IMR-90 (cell line): ENCODE data around the gene TMEM117. TPM values are rescaled to one million over a fixed set of nuclear protein-coding genes. Genes with fewer than 3 reads are reported as not detected.

Experiments used
- ATAC-seq: fragments of 200-7000 bp; cut with Tn5 transposase; 2 replicates; pipeline ENCODE4 v1.9.1; 2020; ENCODE audit warnings: low read depth, mild to moderate bottlenecking, moderate library complexity
- BruUV-seq: library from RNA; stranded (reverse); fragments of 400-500 nt; replicated peaks from 2 replicates; lab custom pipeline; 2021; lab: Mats Ljungman, UMichigan
- CTCF ChIA-PET: fragments of 300-600 bp; formaldehyde crosslinking; extraction: SDS; loops from one replicate; lab custom pipeline; 2021; ENCODE audit warnings: antibody characterized with exemption; lab: Yijun Ruan, JAX
- POLR2A ChIA-PET: fragments of 300-600 bp; sonication (Branson Sonifier 250); formaldehyde crosslinking; loops from one replicate; lab custom pipeline; 2022; ENCODE audit warnings: antibody characterized with exemption; ENCODE audit not compliant: unreplicated experiment; lab: Charles Lee
- DNase-seq: peaks from one replicate; pipeline ENCODE4 v3.0.0; 2013
- H2AFZ ChIP-seq: replicated peaks from 2 replicates; pipeline ENCODE3; 2013; ENCODE audit warnings: low read length, mild to moderate bottlenecking; ENCODE audit not compliant: poor library complexity
- H2AK5ac ChIP-seq: 2 replicates; pipeline ENCODE4 v1.6.1; 2013; ENCODE audit warnings: low read depth, low read length, inconsistent platforms
- H2AK9ac ChIP-seq: replicated peaks from 2 replicates; pipeline ENCODE3; 2013; ENCODE audit warnings: mild to moderate bottlenecking, low read depth, low read length, moderate library complexity; ENCODE audit not compliant: poor library complexity
- H2BK120ac ChIP-seq: 2 replicates; pipeline ENCODE4 v1.6.1; 2013; ENCODE audit warnings: low read depth, low read length, inconsistent platforms
- H2BK15ac ChIP-seq: 3 replicates; pipeline ENCODE4 v1.6.1; 2013; ENCODE audit warnings: low read depth, low read length, inconsistent platforms
- H2BK20ac ChIP-seq: 2 replicates; pipeline ENCODE4 v1.6.1; 2013; ENCODE audit warnings: low read depth, mild to moderate bottlenecking, inconsistent platforms, low read length, moderate library complexity
- H2BK5ac ChIP-seq: 2 replicates; pipeline ENCODE4 v1.6.1; 2013; ENCODE audit warnings: mild to moderate bottlenecking, low read depth, low read length, inconsistent platforms; ENCODE audit not compliant: poor library complexity, severe bottlenecking
- H3K14ac ChIP-seq: replicated peaks from 2 replicates; pipeline ENCODE4 v1.6.1; 2013; ENCODE audit warnings: low read depth, low read length, inconsistent platforms
- H3K18ac ChIP-seq: 2 replicates; pipeline ENCODE4 v1.6.1; 2013; ENCODE audit warnings: low read depth, low read length, control low read depth
- H3K23ac ChIP-seq: 2 replicates; pipeline ENCODE4 v1.6.1; 2013; ENCODE audit warnings: low read depth, low read length, inconsistent platforms
- H3K27ac ChIP-seq: 2 replicates; pipeline ENCODE4 v1.5.1; 2013; ENCODE audit warnings: mild to moderate bottlenecking, control low read depth, low read length; ENCODE audit not compliant: insufficient read depth
- H3K27me3 ChIP-seq: 2 replicates; pipeline ENCODE4 v1.6.1; 2013; ENCODE audit warnings: low read length; ENCODE audit not compliant: control insufficient read depth, insufficient read depth
- H3K36me3 ChIP-seq: 2 replicates; pipeline ENCODE4 v1.6.1; 2013; ENCODE audit warnings: low read length, mixed read lengths; ENCODE audit not compliant: control insufficient read depth, insufficient read depth
- H3K4ac ChIP-seq: 2 replicates; pipeline ENCODE4 v1.6.1; 2013; ENCODE audit warnings: low read depth, low read length, inconsistent platforms
- H3K4me1 ChIP-seq: 2 replicates; pipeline ENCODE4 v1.6.1; 2013; ENCODE audit warnings: low read length, mixed read lengths; ENCODE audit not compliant: control insufficient read depth, insufficient read depth
- H3K4me2 ChIP-seq: 2 replicates; pipeline ENCODE4 v1.6.1; 2013; ENCODE audit warnings: low read depth, mild to moderate bottlenecking, control low read depth, low read length, moderate library complexity
- H3K4me3 ChIP-seq: 2 replicates; pipeline ENCODE4 v1.5.1; 2013; ENCODE audit warnings: low read depth, mild to moderate bottlenecking, control low read depth, low read length, moderate library complexity; ENCODE audit not compliant: insufficient read depth
- H3K56ac ChIP-seq: 2 replicates; pipeline ENCODE4 v1.6.1; 2013; ENCODE audit warnings: low read length, inconsistent platforms; ENCODE audit not compliant: insufficient read depth; ENCODE audit errors: extremely low read depth
- H3K79me1 ChIP-seq, 2 experiments: 2 replicates each; pipeline ENCODE4 v1.6.1; 2013; ENCODE audit warnings: low read length in 2 of 2, inconsistent platforms in 1 of 2, low read depth in 1 of 2
- H3K9ac ChIP-seq: 2 replicates; pipeline ENCODE4 v1.6.1; 2013; ENCODE audit warnings: low read depth, low read length, control low read depth
- H3K9me1 ChIP-seq: 2 replicates; pipeline ENCODE4 v1.6.1; 2013; ENCODE audit warnings: low read length, inconsistent platforms; ENCODE audit not compliant: insufficient read depth
- H3K9me3 ChIP-seq: 2 replicates; pipeline ENCODE4 v1.6.1; 2013; ENCODE audit warnings: low read length; ENCODE audit not compliant: control insufficient read depth, insufficient read depth
- H4K20me1 ChIP-seq: 2 replicates; pipeline ENCODE4 v1.6.1; 2013; ENCODE audit warnings: low read length, inconsistent platforms; ENCODE audit not compliant: insufficient read depth
- H4K5ac ChIP-seq: 2 replicates; pipeline ENCODE4 v1.6.1; 2013; ENCODE audit warnings: mild to moderate bottlenecking, low read depth, low read length, control low read depth
- H4K8ac ChIP-seq, 2 experiments: 2 replicates each; pipeline ENCODE4 v1.6.1; 2013; ENCODE audit warnings: low read depth in 2 of 2, low read length in 2 of 2, control low read depth in 1 of 2, inconsistent platforms in 1 of 2
- H4K91ac ChIP-seq: 2 replicates; pipeline ENCODE4 v1.6.1; 2013; ENCODE audit warnings: low read depth, low read length, inconsistent platforms; ENCODE audit not compliant: insufficient read depth
- CHD1 ChIP-seq: IDR thresholded peaks from 2 replicates; pipeline ENCODE4 v1.6.1; 2012; ENCODE audit warnings: low read depth, low read length, improper control_type of control experiment
- MXI1 ChIP-seq: IDR thresholded peaks from 2 replicates; pipeline ENCODE4 v1.6.1; 2012; ENCODE audit warnings: low read depth, mild to moderate bottlenecking, low read length, moderate library complexity, borderline replicate concordance
- WGBS, 2 experiments: methylation state at CpG; one replicate each; pipeline versions ENCODE4 v1.1.5 to v1.1.7; 2013; ENCODE audit warnings: missing lambda C conversion rate in 2 of 2; ENCODE audit not compliant: insufficient read length in 1 of 2; ENCODE audit errors: extremely low coverage in 2 of 2; 5-methylcytosine and 5-hydroxymethylcytosine counted together
- dilution Hi-C: fragments of 300-500 bp; cut with HindIII; formaldehyde crosslinking; loops from one replicate; pipeline ENCODE4 v1.14.3; 2018; ENCODE audit warnings: low sequenced_read_pairs; ENCODE audit not compliant: unreplicated experiment
- in situ Hi-C: fragments of 300-500 bp; cut with MboI; formaldehyde crosslinking; loops from 3 replicates; pipeline ENCODE4 v1.14.3; 2019; ENCODE audit warnings: low sequenced_read_pairs, inconsistent platforms, mixed read lengths
- intact Hi-C: fragments of 100-400 bp; cut with micrococcal nuclease; formaldehyde crosslinking; loops from 2 replicates; pipeline ENCODE4 v1.10.0; 2022
- polyA plus RNA-seq, 3 experiments: library from polyadenylated mRNA; depleted of rRNA; stranded (reverse); fragments of >200 nt; gene quantifications; 2 replicates each; pipeline ENCODE4 v1.2.3, GENCODE V29; 2012; ENCODE audit warnings: low replicate concordance in 1 of 3
- total RNA-seq: library from RNA; depleted of rRNA; stranded (reverse); fragments of >200 nt; gene quantifications from 2 replicates; pipeline ENCODE4 v1.2.3, GENCODE V29; 2012

TMEM117 gene
- total and polyA plus RNA-seq, 2 of the 4 experiments (the other 2 are of a cell fraction), result 8.7 to 21.0 TPM

- Histone ChIP-seq H3K9me1 (no peaks in the 10 kb centered on the region; the same call in 1 of the 2 replicates), H2AFZ (no peak overlapping the region), H3K27me3 (no peaks in the 10 kb centered on the region), H3K4me2 (no peak overlapping the region), H4K8ac (no peak overlapping the region), H2AK5ac (no peak overlapping the region), H3K36me3 (no peaks in the 10 kb centered on the region), H3K14ac (no peak overlapping the region), H3K27ac (no peak overlapping the region), H2BK120ac (no peak overlapping the region), H4K20me1 (no peaks in the 10 kb centered on the region), H2BK5ac (no peak overlapping the region), H3K4me1 (no peaks in the 10 kb centered on the region), H2BK20ac (no peak overlapping the region), H3K79me1 (no peaks in the 10 kb centered on the region; a peak in 1 of 4 replicates), H3K9ac (no peak overlapping the region), H3K23ac (no peak overlapping the region), H2AK9ac (no peak overlapping the region), H4K91ac (no peak overlapping the region), H2BK15ac (no peak overlapping the region), H3K56ac (no peak overlapping the region), H3K9me3 (no peaks in the 10 kb centered on the region), H3K4ac (no peak overlapping the region), H3K4me3 (no peak overlapping the region), H3K18ac (no peak overlapping the region), H4K5ac (no peak overlapping the region)
- no TSS peak for BruUV-seq
- intact Hi-C loops, result no loop called here
- POLR2A ChIA-PET, result no interaction called here
- dilution Hi-C loops, result no loop called here
- TF ChIP-seq MXI1 (no peak), CHD1 (no peak)
- CTCF ChIA-PET, result no interaction called here
- in situ Hi-C loops, result no loop called here
- DNase-seq (peak; percentile 24), ATAC-seq (peak; percentile 67)
- no CpG with 5 or more reads among the region's 2 CpGs for WGBS, 2 experiments
Measured at GRCh38 chr12:43942379-43942778, 106.5 kb downstream of the TMEM117 start.
